Measurements from ENCODE around the gene DYRK1B.
A peak's percentile ranks its signal among the peaks of the same experiment; 100 is the strongest.
"Not testable (repeated sequence)": the region's sequence is repeated elsewhere in the genome, so short reads cannot be mapped to it uniquely, and the experiment has no call there.

The DYRK1B gene

DNA sequence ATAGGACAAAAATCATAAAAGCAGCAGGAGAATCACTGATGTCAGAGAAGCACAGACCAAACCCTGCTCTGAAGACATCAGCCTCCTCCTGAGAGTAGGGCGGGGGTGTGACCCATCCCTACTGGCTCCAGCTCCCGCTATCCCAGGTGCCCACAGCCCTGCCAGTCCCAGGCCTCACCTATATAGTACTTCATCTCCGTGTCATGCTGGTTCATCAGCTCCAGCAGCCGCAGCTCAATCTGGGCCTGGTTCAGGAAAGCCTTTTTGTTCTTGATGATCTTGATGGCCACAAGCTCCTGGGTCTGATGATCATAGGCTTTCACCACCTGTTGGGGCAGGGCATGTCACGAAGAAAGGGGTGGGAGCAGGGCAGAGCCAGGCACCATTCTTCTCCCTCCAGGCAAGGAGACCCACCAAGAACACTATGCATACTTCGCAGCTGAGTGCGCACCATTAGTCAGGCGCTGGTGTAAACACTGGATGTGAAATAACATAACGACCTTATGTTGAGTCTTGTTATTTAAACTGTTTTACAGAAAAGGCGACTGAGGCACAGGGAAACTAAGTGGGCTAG lies 4.2 kb downstream of the DYRK1B start:
- no peak for DNase-seq

DNA sequence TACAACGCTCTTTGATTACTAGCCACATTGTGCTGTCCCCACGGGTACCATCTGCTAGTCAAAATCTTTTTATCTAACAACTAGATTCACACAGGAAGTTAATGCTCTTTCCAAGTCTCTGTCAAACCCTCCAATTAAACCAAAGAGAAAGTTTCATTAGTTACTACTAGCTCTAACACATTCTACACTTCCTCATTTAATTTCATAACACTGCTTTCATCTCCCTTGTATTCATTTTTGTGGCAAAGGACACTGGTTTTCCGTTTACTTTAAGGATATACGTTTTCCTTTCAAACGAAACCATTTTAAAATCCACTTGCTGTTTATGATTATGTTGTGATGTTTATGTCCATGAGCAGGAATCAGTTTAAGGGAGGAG lies 5.3 kb downstream of the DYRK1B start:
- no peak for DNase-seq

DNA sequence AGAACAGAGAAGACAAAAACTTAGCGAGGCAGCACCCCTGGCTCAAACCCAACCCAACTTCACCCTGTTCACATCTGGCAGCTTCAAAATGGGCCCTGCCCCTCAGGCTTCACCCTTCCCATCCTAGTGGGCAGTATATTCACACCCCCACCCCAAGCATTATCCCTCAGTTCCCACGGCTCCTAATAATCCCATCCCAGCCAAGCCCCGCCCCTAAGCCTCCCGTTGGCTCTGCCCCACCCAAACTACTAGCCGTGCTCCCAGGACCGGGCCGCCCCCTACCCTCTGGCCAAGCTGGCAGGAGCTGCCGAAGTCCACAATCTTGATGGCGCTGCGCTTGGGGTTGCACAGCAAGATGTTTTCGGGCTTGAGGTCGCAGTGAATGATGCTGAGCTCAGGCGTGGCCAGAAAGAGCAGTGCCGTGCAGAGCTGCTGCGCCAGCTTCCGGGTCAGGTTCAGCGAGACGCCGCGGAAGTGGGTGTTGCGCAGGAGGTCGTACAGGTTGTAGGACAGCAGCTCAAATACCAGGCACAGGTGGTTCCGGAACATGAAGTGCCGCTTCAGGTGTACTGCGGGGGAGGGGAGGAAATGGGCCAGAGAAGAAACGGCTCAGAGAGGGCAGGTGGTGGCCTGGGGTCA lies 5.8 kb downstream of the DYRK1B start:
- DNase-seq = no peak

DNA sequence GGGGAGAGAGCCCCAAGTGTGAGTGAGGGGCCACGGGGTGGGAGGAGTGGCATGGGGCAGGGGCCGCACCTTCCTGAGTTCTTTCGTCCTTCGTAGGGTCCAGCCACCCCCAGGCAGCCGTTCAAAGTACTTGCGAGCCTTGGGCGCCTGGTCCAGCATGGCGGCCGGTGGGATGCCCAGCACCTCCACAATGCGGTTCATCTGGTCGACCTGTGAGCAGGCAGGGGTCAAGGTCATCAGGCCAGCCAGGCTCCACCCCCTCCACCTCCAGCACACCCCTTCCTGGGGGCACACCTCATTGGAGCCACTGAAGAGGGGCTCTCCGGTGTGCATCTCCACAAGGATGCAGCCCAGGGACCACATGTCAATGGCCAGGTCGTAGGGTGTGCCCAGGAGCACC lies 6.7 kb downstream of the DYRK1B start:
- no peak for DNase-seq

DNA sequence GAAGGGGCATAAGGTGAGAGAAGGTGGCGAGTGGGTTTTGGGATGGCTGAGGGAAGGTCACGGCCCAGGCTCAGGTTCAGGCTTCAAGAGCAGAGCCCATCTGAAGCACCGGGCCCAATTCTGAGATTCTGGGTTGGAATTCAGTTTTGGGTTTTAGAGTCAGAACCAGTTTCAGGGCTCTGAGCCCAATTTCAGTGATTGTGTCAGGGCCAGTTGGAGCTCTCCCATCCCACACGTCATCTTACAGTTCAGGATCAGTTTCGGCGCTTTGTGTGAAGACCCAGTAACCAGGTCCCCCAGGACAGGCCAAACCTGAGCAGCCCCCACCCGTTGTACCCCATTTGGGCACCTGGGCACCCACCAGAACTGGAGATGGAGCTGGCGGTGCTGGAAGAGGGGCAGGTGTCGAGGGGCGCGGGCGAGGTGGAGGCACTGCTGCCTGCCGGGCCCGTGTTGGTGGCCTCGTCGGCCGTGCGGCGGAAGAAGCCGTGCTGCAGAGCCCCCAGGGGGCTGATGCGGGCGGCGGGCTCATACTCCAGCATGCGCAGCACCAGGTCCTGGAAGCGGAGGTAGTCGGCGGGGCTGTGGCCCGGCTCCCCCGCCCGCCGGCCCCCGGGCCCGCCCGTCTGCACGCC lies 7.5 kb downstream of the DYRK1B start:
- no peak for DNase-seq

DNA sequence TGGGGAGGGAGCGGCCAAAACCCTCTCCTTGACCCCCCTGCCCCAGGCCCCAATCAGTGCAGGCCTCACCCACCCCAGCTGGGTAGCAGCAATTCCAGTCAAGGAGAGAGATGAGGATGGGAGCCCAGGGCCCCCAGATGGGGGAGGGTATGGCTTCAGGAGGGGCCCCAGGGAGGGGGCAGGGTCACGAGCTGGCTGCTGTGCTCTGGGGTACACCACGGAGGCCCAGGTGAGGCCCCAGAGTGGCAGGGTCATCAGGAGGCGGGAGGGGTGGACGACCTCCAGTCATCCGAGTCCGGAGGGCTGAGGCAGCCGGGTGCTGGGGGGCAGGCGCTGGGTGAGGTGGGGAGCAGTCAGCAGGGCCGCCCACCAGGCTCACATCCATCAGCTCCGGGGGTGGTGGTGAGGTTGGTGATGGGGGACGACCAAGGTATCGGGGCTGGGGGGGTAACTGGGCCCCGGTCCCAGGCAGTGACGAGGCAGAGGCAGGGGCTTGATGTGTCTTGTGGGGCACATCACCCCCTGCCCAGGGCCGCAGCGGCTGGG lies 8.4 kb downstream of the DYRK1B start:
- DNase-seq = no peak

DNA sequence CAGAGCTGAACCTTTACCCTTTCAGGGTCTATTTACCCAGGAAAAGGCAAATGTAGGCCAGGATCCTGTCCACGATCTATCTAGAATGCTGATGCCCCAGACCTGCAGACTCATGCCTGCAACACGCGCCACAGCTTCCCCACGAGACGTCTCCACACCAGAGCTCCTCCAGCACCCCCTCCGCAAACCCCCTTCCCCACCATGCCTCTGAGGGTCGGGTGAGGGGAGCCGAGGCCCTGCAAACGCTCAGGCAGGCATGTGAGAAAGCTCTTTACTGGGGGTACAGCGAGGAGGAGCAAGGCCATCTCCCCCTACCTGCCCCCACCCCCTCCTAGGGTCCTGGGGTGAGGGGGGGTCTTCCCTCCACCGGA lies 8.9 kb downstream of the DYRK1B start:
- DNase-seq = no peak

DNA sequence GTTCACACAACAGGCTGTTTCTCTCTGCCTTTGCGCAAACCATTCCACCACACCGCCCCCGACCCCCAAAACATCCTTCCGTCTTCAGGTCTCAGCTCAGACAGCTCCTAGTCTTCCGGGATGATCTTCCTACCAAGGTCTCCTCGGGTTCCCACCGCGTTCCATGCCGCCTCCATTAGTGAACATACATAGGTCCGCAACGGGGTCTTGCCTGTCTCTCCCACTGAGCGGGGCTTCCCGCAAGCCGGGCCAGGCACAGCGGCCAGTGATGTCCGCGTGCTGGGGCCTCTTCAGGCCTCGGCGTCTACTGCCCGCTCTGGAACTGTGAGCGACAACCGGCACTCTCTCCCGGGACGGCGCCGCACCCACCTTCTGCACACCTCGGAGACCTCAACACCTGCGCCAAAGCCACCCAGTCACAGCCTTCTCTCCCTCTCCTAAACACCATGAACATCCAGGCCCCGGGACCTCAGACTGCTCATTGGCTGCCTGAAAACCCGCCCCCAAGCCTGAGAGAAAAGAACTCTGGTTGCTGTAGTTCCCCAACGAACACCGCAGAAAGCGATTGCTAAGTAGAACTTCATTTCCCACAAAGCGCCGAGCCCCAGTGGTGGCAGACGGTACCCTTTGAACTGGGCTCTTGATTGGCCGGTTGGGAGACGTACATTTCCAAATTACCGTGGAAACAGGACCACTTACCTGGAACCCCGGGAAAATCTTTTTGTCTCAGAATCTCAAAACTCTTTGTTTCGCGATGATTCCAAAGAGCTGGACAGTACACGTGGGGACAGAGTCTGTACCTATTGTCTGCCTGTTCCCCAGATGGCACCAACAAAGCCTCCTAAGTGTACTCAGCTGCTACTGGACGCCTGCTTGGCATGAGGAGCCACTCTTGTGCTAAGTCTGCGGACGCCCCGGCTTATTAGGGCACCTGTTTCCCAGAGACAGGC lies 9.5 kb downstream of the DYRK1B start:
- DNase-seq = peak; percentile 97

DNA sequence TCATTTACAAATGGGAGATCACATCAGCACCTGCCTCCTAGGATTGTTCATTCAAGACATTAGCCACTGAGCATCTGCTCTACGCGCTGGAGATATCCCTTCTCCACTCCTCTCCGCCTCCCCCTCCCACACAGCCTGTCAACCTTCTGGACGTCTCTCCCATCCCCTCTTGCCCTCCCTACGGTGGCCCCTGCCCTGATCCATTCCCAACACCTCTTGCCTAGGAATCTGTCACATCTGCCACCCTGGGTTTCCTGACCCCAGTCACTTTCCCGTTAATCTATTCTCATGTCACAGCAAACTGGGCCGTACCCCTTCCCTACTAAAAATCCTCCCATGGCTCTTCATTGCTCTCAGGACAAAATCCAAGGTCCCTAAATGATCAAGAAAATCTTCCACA lies 10.3 kb downstream of the DYRK1B start:
- no peak for DNase-seq

DNA sequence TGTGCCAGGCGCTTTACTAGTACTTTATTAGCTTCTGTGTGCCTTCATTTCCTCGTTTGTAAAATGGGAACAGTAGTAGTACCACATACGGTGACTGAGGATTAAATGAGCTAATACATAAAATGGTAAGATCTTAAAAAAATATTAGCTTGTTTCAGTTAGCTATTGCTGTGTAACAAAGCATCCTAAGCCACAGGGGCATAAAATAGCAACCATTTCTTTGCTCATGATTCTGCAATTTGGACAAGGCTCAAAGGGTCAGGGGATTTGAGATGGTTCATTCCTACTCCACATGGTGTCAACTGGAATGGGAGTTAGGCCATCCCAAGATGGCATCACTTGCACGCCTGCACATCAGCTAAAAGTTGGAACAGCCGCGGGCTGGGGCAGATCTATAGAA lies 13.3 kb downstream of the DYRK1B start:
- DNase-seq = no peak

DNA sequence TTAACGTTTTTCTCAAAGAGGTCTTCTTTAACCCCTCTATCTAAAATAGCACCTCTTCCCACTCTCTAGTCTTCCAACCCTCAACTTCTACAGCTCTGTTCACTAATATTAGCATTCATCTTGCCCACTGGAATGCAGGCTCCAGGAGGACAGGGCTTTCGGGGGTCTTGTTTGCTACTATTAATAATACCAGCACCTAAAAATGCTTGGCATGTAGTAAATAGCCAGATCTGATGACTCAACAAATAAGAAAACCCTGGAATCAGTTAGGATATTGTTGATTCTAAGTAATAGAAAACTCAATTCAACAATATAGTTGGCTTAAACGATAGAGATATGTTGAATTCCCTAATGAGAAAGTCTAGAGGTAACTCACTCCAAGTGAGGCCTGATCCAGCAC lies 14.2 kb downstream of the DYRK1B start:
- no peak for DNase-seq

DNA sequence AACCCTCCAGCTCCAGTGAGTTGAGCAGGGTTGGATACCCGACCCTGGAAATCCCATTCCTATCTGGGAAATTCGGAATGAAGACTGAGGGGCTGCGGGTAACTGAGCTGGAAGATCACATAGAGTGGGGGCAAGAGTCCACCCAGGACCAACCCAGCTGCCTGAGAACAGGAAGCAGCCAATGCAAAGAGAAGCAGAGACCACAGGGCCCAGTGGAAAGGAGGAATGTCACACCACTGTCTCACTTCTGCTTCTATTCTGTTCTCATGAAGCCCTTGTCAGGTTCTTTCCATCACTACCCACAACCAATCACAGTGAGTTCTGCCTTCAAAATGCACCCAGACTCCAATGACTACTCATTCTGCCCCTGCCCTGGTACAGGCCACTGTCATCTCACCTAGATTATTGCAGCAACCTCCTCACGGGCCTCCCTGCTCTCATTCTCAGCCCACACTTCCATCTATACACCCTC lies 15.3 kb downstream of the DYRK1B start:
- DNase-seq = no peak

DNA sequence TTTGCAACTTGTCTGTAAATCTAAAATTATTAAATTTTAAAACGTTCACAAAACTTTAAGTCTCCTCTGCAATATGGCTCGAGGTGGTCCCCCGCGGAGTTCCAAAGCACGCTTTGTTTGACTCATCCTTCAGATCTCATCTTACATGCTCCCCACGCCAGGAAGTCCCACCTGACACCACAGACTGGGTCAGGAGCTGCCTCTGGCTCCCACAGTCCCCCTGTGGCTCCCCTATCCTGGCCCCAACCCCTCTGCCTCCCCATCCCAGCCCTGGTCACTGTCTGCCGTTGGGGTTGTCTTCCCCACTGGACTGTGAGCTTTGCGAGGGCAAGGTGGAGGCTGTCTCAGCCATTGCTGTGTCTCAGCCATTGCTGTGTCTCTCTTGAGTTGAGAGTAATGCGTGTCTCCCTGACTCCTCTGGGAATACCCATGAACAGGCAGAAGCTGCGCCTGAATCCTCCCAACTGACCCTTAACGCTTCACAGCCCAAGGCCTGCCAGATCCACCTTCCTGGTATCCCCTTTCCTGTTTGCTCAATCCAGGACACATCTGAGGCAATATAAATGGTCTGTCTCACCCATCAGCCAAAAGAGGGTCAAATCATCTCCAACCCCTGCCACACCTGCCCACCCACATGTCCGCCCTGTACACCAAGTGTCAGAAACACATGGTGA lies 15.9 kb downstream of the DYRK1B start:
- DNase-seq = no peak

DNA sequence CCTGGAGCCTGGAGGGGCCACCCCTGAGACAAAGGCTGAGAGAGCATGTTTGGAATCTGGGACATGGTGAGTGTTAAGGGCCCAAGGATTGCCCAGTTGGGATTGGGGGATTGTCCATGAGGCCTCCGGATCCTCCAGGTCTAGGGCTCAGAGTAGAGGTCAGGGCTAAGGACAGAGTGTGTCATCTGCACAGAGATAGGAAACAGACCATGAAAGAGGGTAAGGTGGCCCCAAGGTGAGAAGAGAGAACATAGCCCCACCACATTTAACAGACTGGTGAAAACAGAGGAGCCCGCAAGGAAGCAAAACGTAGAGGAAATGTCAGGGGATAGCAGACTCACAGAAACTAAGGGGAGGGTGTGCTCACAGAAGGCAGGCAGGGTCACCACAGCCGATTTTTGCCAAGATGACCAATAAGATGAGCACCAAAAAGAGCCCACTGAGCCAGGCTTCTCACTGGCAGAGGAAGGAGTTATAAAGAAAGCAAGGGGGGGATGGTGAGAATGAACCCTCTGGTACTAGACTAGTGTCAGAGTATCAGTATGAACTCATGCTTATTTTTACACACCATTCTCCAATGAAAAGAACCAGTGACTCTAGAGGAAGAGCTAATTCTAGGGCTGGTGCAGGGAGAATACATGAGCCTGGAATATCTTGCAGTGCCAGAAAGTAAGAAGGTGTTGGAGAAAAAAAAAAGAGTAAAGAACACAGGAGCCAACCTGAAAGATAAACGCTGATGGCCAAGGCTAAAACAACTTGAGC lies 17.5 kb downstream of the DYRK1B start:
- no peak for DNase-seq

DNA sequence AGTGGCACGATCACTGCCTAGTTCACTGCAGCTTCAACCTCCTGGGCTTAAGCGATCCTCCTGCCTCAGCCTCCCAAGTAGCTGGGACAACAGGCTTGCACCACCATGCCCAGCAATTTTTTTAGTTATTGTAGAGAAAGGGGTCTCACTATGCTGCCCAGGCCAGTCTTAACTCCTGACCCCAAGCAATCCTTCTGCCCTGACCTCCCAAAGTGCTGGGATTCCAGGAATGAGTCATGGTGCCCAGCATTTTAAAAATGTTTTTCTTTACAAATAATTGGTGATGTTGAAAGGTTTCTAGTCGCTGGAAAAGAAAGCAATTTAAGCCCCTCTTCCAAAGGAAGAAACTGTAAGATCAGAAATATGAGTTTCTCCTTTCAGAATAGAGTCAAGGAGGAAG lies 19.4 kb downstream of the DYRK1B start:
- DNase-seq = no peak

DNA sequence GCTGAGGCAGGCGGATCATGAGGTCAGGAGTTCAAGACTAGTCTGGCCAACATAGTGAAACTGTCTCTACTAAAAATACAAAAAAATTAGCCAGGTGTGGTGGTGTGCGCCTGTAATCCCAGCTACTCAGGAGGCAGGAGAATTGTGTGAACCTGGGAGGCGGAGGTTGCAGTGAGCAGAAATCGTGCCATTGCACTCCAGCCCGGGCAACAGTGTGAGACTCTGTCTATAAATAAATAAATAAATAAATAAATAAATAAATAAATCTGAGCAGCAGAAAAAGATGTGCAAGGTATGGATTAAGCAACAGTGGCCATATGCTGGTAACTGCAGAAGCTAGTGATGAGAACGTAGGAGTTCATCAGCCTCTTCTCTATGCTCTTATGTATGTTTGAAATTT lies 19.9 kb downstream of the DYRK1B start:
- not testable (repeated sequence) for DNase-seq

DNA sequence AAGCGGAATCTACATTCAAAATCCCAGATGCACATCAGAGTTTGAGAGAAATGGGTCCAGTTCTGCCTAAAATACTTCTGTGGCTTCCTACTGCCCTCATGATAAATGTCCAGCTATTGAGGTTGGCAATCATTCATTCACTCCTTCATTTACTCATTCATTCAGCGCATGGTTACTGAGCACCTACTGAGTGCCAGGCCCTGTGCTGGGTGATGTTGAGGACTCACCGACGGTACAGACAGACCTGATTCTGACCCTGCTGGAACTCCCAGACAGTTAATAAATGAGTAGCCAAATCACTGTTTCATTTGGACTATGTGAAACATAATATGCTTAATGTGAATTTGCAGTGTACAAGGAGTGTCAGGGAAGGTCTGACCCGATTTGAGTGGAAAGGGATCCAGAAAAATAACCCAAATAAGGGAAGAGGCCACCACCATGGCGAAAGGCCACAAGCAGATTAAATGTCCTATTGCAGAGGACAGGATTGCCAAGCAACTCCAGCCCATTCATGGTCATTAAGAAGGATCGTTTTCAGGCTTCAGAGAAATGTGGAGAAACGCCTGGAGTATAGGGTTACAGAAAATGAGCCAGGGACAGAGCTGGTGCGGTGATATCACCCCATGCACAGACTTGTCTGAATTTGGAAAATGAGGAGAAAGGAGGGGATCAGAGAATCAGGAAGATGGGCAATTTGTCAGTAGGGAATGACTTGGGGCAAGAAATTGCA lies 20.5 kb downstream of the DYRK1B start:
- DNase-seq = no peak

DNA sequence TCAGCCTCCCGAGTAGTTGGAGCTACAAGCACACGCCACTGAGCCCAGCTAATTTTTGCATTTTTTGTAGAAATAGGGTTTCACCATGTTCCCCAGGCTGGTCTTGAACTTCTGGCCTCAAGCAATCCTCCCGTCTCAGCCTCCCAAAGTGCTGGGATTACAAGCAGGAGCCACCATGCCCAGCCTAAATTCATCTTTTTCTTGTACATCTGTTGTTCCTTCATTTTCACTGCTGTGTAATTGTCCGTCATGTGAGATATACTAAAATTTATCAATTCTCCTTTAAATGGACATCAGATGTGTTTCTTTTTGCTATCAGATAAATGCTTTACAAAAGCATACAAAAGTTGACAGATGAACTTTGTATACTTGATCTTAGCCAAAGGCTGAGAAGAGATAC lies 22.9 kb downstream of the DYRK1B start:
- DNase-seq = no peak

DNA sequence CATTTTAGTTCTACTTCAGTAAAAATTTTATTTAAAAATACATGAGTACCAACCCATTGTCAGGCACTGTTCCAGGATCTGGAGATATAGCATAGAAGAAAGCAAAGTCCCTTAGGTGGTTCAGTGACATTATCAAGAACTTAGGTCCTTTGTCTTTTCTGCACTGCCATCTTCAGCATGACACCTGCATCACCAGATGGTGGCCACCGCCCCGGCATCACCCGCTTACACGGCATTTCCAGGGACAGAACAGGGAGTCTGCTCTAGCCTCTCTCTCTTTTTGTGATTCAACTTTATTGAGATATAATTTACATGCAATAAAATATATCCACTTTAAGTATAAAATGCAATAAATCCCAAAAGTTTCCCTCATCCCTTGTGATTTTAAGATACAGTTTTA lies 23.5 kb downstream of the DYRK1B start:
- no peak for DNase-seq

DNA sequence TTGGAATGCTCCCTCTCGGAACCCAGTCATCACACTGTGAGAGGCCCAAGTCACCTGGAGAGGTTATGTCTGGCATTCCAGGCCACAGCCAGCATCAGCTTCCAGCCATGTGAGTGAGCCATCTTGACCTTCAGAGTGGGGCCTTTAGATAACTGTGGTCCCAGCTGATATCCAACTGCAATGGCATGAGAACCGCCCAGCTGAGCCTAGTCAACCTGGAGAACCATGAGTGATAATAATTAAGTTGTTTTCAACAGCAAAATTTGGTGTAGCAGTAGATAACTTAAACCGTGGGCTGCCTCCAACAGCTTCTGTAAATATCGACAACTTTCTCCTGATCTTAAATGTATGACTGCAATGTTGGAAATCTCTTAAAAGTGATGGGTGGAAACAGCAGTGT lies 24.6 kb downstream of the DYRK1B start:
- no peak for DNase-seq

DNA sequence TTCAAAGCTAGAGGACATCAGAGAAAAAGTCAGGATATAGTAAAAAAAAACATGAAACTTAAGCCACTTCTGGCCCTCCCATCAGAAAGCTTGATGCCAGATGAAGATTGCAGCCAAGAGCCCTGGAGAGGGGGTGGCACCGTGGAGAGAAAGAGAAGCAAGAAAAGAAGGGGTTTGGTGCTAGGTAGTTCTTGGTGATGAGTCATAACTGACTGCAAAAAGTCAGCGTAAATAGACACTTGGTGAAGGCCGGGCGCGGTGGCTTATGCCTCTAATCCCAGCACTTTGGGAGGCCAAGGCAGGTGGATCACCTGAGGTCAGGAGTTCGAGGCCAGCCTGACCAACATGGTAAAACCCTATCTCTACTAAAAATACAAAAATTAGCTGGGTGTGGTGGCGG lies 25.3 kb downstream of the DYRK1B start:
- DNase-seq = not testable (repeated sequence)

All from NCI-H510A treated with DMSO at 0.1 percent for 48 hours (cell line).